Retinal pigment epithelial cell (primary cell): Measurements from ENCODE around the gene IL12RB2.
"Not testable (repeated sequence)": the region's sequence is repeated elsewhere in the genome, so short reads cannot be mapped to it uniquely, and the experiment has no call there.

Experiments used
- DNase-seq: peaks from one replicate; pipeline ENCODE4 v3.0.0-alpha.2; 2010; ENCODE audit warnings: low read depth
- H3K4me3 ChIP-seq: 2 replicates; pipeline ENCODE4 v1.5.1; 2011; ENCODE audit warnings: mild to moderate bottlenecking, low read length, control low read depth, moderate library complexity
- CTCF ChIP-seq: conservative IDR thresholded peaks from 2 replicates; pipeline ENCODE4 v1.5.1; 2011; ENCODE audit warnings: low read depth, low read length, control low read depth, inconsistent platforms

IL12RB2 gene

GRCh38 chr1:67439277-67440029 lies 131.8 kb downstream of the IL12RB2 start:
- DNase-seq, result no peak
- TF ChIP-seq CTCF, result no peak
- no peak overlapping the region for H3K4me3 ChIP-seq

GRCh38 chr1:67440339-67440738 lies 132.7 kb downstream of the IL12RB2 start:
- no peak for TF ChIP-seq CTCF
- no peak for DNase-seq
- no peak overlapping the region for H3K4me3 ChIP-seq

DNA sequence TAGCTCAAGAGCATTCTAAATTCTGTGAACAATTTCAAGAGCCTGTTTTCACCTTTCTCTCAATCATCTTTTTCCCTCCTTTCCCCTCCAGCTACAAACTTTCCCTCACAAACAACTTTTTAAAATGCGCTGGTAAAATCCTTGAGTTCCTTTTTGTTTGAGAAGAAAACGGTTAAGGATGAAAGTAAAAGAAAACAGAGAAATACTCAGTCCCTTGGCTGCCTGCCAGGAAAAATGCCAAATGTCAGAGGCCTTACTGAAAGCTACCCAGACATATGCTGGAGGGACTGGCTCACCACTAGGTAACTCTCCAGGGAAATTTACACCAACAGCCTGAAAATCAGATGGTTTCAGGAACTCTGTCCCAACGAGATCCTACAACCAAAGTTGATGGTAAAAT lies 133.5 kb downstream of the IL12RB2 start:
- no peak for TF ChIP-seq CTCF
- DNase-seq, result no peak
- no peak overlapping the region for H3K4me3 ChIP-seq

DNA sequence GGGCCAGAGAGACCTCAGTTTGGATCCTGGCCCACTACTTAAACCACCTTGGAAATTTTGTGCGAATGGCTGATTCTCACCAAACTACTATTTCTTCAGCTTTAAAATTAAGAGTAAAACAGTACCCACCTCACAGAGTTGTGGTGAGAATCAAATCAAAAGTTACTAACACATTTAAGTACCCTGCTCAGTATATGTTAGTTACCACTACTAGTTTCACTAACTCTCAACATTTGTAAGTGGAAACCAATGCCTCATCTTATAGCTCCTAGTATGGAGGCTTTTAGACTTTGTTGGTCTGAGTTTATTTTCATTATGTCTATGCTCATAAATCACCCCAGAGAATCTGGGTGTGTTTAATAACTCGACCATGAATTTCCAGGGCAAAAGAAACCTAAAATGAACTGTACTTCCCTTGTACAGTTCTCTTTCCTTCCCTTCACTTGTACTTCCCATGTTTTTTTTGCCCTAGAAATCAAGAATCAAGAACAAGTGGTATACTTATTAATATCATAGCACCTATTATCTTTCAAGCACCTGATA lies 134.1 kb downstream of the IL12RB2 start:
- DNase-seq, result no peak
- H3K4me3 ChIP-seq, result no peak overlapping the region
- TF ChIP-seq CTCF, result no peak

DNA sequence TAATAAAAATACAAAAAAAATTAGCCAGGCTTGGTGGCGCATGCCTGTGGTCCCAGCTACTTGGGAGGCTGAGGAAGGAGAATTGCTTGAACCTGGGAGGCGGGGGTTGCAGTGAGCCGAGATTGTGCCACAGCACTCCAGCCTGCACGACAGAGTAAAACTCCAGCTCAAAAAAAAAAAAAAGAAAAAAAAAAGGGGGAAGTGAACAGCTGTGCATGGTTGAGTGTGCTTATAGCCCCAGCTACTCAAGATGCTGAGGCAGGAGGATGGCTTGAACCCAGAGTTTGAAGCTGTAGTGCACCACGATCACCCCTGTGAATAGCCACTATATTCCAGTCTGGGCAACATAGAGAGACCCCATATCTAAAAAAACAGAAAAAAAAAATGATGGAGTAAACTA lies 138.3 kb downstream of the IL12RB2 start:
- not testable (repeated sequence) for H3K4me3 ChIP-seq, DNase-seq
